ENCODE results near the gene LGALS9C.
"Not testable (repeated sequence)": the region's sequence is repeated elsewhere in the genome, so short reads cannot be mapped to it uniquely, and the experiment has no call there.

Gene LGALS9C

GRCh38 chr17:18476508-18477308 is at the start of gene LGALS9C:
Gene LGALS9C (plus strand): TSS chr17:18476789. CDS start chr17:18476855, 66 bp downstream.
- DNase-seq: not testable (repeated sequence)

DNA sequence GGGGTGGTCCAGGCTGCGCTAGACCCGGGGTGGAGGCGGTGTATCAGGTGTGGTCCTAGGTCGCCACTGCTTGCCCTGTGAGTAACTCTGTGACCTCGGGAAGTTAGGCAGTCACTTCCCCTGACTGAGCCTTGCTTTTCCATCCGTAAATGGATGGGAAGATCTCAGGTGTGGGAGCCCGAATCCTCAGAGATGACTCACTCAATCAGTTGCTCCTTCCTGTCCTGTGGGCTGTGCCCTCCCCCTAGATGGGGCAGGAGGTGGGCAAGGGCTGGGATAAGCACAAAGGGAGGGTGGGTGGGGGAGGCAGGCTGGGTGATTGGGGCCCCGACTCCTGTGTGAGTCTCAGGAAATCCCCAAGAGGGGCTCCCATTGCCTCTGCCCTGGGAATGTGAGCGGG is 44.4 kb upstream of the LGALS9C start:
- DNase-seq: not testable (repeated sequence)

DNA sequence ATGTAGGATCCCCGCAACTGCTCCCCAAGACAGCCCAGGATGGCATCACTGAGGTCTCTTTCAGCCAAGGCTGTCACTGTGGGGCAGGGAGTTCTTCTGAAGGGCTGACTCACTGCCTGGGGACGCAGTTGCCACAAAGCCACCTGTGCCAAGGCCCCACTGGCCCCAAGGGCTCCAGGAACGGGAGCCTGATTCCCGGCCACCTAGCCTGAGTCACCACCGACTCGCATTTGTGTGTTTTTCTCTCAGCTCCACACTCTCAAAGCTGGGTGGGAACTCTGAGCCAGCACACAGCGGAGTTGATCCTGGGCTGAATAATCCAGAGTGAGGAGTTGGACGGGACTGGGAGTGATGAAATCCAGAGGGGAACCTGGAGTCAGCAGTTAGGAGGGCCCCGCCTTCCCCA is 37.1 kb upstream of the LGALS9C start:
- not testable (repeated sequence) for DNase-seq

DNA sequence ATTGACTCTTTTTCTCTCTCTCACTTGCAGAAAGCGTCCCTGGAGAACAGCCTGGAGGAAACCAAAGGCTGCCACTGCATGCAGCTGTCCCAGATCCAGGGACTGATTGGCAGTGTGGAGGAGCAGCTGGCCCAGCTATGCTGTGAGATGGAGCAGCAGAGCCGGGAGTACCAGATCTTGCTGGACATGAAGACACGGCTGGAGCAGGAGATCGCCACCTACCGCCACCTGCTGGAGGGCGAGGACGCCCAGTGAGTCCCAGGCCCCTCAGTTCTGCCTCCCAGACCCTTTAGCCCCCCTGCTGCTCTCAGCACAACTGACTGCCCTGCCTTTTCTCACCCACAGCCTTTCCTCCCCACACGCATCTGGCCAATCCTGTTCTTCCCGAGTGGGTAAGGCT is 34.5 kb upstream of the LGALS9C start:
- DNase-seq: peak; percentile 55

GRCh38 chr17:18442532-18442931 is 34.1 kb upstream of the LGALS9C start:
- not testable (repeated sequence) for DNase-seq

DNA sequence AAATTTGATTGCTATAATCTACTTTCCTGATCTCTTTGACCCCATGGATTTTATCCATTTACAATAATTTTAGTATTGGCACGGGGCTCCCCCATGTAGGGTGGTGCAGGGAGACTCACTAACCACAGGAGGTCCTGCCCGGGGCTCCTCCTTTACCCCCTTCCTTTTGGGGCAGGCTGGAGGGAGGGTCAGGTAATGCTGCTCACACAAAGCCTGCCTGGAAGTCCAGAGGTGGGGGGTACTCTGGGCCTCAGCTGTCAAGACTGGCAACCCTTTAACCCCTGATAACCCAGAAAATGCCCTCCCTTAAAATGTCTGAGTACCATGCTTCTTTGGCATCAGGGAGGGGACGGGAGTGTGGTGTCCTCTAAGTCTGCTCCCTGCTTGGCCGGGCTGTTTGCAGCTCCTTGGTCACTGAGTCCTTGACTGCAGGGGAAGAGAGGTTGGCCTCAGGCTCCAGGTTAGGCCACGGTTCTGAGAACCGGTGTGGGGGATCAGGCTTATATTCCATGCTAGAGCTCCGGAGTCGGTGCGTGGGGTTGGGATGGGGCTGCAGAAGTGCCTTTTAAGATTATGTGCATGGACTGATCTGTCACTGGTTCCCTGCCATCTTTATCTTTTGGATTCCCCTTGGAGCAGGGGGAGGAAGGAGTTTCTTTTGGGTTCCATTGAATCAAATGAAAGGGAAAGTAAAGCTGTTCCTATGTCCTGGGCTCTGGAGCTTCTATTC is 28.9 kb upstream of the LGALS9C start:
- DNase-seq: not testable (repeated sequence)

GRCh38 chr17:18448311-18448710 is 28.3 kb upstream of the LGALS9C start:
- DNase-seq: not testable (repeated sequence)

DNA sequence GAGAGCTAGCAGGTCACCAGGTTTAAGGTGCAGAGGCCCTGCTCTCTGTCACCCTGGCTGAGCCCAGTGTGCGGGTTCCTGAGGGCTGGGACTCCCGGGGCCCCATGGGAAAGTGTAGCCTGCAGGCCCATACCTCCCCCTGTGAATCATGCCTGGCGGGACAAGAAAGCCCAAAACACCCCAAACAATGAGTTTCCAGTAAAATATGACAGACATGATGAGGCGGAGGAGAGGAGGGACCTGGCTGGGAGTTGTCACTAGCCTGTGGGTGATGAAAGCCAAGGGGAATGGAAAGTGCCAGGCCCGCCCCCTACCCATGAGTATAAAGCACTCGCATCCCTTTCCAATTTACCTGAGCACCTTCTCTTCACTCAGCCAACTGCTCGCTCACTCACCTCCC is 26.8 kb upstream of the LGALS9C start:
- not testable (repeated sequence) for DNase-seq

GRCh38 chr17:18450998-18451397 is 25.6 kb upstream of the LGALS9C start:
- not testable (repeated sequence) for DNase-seq

DNA sequence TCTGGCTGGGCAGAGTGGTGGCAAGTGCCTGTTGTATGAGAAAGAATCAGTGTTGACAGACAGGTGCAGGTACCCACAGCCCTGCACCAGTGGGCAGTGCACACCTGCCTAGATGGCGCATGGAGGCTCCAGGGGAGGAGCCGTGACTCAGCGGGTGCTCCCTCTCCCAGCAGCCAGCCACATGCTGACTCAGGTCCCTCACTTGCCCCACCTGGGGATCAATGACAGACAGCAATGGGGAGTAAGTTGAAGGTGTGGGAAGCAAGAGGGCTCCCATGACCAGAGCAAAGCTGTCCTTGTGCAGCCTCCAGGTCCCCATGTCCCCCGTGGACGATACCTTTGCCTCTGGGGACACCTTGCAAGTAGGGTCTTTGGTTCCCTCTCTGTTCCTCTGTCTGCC is 24.6 kb upstream of the LGALS9C start:
- DNase-seq: not testable (repeated sequence)

GRCh38 chr17:18459035-18459434 is 17.6 kb upstream of the LGALS9C start:
- not testable (repeated sequence) for DNase-seq

DNA sequence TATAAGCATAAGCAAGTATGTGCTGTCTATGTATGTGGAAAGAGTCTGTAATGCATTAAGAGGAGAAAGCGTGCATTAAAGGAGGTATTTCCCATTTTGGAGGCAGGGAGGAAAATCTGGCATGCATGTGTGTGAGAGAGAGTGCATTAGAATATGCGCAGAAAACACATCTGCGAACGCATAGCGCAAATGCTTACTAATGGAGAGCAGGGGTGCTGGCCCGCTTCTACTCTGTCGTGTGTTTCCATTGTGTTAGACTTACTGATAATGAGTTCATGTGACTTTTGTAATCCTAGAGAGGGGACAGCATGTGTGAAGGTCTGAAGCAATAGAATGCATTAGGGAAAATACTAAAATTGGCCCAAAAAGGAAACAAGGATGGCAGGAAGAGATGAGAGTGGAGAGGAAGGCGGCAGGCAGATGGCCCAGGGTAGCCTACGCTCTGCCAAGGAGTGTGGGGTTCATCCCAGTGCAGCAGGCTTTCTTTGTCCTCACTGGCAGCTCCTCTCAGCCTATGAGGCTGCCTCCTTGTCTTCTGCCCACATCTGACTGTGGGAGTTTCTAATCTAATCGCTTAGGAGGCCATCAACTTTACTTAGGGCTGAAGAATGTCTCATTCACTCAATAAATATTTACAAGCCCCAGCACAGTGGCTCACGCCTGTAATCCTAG is 12.6 kb upstream of the LGALS9C start:
- DNase-seq: not testable (repeated sequence)

DNA sequence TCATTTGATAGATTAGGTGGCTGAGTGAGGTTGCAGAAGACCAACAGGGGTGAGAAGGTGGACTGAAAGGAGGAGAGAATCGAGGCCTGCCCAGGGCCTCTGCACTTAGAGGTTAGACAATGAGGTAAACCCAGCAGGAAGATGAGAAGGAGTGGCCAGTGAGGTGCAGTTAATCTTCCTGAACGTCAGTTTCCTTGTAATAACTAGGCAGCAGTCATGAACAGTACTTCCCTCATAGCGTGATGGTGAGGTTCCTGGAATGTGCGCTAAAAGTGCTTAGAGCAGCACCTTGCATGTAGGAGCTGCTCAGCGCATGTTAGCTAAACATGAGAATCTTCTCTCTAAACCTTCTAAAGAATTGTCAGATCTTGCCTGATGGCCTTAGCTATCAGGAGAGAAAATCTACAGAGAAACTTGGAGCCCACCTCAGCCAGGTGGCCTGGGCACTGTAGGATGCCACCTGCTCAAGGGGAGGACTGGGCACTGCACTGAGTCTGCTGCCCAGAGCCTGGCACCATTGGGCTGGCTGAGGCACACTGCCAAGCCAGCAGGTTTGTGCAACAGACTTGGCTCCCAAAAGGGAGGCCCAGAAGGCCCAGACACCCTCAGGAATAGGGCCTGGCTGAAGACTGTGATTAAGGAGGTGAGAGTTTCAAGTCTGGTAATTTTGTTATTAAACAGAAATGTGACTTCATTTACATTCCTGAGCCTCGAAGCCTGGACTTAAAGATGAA is 10.2 kb upstream of the LGALS9C start:
- DNase-seq: not testable (repeated sequence)

DNA sequence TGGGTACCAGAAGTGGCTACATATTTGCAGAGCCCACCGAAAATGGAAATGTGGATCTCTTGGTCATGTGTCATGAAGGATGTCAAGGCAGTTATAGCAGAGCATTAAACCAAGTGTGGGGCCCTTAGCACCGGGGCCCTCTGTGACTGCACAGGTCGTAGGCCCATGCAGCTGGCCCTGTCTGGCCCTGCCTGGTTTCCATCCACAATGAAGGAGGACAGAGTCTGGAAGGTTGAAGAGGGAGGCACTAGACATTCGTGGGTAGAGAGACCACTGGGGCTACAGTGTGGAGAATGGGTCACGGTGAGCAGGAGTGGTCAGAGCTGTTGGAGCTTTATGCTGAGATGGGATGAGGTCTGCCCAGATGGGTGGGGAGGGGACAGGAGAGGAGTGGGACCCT is 9.6 kb upstream of the LGALS9C start:
- not testable (repeated sequence) for DNase-seq

DNA sequence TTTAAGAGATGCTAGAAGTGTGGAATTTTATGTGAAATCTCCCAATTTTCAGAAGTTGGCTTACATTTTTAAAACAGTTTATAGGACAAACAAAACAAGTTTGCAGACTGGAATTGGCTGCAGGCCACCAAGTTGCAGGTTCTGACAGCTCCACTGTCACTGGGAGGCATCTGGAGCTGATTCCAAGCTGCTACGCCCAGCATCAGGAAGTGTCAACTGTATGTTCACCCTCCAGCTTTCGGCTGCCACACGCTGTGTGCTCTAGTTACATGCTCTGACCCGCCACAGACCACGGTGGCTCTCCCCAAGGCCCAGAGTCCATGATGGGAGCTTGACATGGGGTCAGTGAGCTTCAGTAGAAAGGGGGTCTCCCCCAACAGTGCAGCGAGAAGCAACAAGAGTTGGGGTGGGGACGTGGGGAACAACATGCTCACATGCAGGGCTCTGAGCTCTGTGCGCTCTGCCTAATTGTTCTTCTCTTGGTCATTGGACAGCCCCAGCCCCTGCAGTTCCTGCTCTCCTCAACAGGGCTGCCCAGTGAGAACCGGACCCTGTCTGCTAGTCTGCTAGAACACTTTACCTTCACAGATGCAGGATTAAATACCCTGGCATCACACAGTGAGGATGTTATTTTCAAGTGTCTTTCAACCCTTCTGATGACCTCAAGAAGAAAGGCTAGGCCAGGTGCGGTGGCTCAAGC is 8.0 kb upstream of the LGALS9C start:
- DNase-seq: not testable (repeated sequence)

- DNase-seq: not testable (repeated sequence)
Observed at GRCh38 chr17:18469837-18470236, 6.8 kb upstream of the LGALS9C start.

DNA sequence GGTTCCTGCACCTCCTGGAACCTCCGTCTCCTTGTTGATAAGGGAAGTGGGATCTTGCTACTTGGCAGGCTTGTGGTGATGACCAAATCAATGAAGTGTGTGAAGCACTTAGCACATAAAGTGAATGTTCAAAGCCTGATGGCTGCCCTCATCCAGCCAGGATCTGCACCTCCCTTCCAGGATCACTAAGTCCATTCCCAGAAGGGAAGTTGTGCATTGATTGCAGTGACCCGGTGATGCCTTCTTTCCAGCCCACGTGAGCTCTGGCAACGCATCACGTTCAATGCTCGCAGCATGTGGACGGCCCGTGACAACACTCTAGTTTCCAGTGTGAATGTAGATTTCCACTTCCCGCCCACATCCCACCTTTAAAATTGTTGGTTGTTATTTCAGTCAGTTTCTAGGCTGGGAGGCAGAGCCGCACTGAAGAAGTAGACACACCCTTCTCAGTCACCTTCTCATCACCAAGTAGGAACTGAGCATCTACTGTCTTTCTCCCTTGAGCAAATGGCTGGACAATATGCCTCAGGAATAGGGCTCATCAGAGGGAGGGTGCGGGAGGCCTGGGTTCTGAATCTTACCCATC is 6.2 kb upstream of the LGALS9C start:
- not testable (repeated sequence) for DNase-seq

DNA sequence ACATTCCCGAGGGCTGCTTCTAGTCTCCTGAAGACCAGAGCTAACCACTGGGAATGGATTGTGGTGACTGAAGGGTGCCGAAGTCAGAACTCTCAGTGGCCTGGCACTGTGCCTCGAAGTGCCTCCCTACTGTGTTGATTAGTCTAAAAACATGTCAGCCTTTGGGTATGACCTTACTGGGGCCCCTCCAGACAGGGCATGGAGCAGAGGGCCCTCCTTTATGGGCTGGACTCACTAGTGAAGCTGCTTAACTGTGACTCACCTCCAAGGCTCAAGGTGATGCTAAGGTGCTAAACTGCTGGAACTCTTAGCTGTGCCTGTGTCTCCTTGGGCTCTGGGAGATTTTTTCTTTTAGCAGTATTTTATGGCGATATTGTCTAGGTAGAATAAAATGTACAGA is 2.6 kb upstream of the LGALS9C start:
- DNase-seq: not testable (repeated sequence)

- not testable (repeated sequence) for DNase-seq
Observed at GRCh38 chr17:18474754-18475153, 1.8 kb upstream of the LGALS9C start.

GRCh38 chr17:18477367-18477766 is 778 bp downstream of the LGALS9C start:
- DNase-seq: not testable (repeated sequence)

GRCh38 chr17:18478362-18478761 is 1.8 kb downstream of the LGALS9C start:
- DNase-seq: not testable (repeated sequence)
